Endometrium (tissue), 2 donors: ENCODE data around the gene NDUFV2.
"Not testable (repeated sequence)": the region's sequence is repeated elsewhere in the genome, so short reads cannot be mapped to it uniquely, and the experiment has no call there.

ENCODE experiments used
- FAIRE-seq: peaks from 2 replicates; lab custom pipeline; 2012; peaks lifted over from hg19 to GRCh38; lab: Jason Lieb, UNC
- donor health status: control.
- donor health status: control.

NDUFV2 gene

DNA sequence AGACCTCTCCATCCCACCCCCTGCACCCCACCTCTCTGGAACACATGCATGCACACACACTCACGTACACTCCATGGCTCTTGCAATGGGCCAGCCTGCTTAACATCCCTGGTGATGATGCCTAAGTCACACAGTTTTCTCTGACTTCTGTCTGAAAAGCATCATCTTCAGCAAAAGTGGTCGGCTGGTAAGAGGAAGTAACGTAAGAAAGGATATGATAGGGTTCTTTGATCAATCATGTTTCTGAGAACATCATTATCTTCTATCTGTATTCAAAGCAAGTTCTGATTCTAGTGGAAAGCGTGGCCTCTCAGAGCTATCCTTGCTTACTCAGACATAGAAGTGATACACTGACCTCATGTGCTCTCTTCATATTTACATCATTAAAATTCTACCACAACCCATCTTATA is 11.4 kb upstream of the NDUFV2 start:
- FAIRE-seq, result no peak

- no peak for FAIRE-seq
Observed at GRCh38 chr18:9092665-9093064, 9.8 kb upstream of the NDUFV2 start.

DNA sequence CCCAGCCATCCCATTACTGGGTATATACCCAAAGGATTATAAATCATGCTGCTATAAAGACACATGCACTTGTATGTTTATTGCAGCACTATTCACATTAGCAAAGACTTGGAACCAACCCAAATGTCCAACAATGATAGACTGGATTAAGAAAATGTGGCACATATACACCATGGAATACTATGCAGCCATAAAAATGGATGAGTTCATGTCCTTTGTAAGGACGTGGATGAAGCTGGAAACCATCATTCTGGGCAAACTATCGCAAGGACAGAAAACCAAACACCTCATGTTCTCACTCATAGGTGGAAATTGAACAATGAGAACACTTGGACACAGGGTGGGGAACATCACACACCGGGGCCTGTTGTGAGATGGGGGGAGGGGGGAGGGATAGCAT is 9.4 kb upstream of the NDUFV2 start:
- not testable (repeated sequence) for FAIRE-seq

- no peak for FAIRE-seq
Observed at GRCh38 chr18:9094307-9095226, 7.9 kb upstream of the NDUFV2 start.

- no peak for FAIRE-seq
Observed at GRCh38 chr18:9095297-9096006, 7.0 kb upstream of the NDUFV2 start.

- FAIRE-seq, result no peak
Observed at GRCh38 chr18:9096007-9096371, 6.5 kb upstream of the NDUFV2 start.

DNA sequence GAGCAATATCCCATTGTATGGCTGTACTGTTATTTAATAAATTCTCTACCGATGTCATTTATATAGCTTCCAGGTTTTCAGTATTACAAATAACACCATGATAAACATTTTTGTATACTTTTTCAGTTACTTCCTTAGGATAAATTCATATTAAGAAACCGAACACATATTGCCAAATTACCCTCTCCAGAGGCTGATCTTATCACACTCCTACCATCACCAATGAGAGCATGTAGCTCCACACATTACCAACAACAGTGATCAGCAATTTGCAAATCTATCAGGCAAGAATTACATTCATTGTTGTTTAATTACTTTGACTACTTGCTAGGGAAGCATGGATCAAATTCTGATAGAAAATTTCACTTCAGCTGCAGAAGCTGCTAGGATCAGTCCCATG is 5.8 kb upstream of the NDUFV2 start:
- FAIRE-seq, result no peak

DNA sequence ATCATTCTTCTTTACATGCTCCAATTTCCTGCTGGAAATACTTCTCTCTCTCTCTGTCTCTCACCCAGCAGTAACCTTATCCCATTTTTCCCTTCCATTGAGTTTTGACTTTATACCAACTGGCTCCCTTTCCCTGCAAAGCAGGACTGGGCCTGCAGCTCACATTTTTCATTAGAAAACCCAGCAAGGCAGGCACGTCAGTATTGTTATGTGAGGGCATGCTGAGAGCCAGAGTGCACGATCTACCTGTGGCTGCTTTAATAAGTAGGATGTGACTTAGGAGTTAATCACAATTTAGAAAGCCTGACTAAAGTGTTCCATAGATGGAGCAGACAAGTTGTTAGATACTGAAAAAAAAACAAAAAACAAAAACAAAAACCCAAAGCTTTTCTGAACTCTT is 5.2 kb upstream of the NDUFV2 start:
- no peak for FAIRE-seq

DNA sequence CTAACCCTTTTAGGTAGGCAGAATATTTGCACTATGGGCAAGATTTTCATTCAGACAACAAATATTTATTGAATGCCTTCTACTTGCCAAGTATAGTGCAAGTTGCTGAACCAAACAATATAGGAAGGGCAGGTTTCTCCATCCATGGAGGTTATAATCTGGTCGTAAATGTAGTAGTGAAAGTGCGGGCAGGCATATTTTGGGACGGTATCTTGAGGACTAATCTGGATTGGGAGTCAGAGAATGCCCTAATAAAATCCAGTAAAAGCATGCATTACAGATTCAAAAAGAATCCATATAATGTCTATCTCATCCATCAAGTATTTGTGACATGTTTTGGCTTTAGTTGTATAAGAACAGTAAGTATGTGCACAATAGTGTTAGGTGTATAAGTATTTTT is 1.7 kb upstream of the NDUFV2 start:
- no peak for FAIRE-seq

GRCh38 chr18:9101730-9102507 is 580 bp upstream of the NDUFV2 start:
- FAIRE-seq, result no peak

GRCh38 chr18:9103376-9103873 is 926 bp downstream of the NDUFV2 start:
- FAIRE-seq, result no peak

GRCh38 chr18:9104244-9104901 is 1.9 kb downstream of the NDUFV2 start:
- no peak for FAIRE-seq

DNA sequence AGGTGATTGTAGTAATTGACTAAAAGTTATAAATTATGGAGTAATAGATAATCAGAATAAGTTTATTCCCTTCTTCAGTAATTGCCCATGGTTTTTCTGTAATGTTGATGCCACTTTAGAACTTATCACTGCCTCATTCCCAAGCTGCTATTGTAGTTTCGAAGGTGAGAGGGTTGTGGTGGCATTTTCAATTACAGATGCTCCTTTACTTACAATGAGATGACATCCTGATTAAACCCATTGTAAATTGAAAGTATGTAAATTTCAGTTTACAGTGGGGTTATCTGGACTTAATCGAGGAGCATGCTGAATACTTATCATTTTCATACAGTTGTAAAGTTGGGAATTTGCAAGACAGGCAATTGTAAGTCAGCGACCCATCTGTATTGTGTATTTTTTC is 2.9 kb downstream of the NDUFV2 start:
- FAIRE-seq, result no peak

- FAIRE-seq, result no peak
Observed at GRCh38 chr18:9106094-9106493, 3.6 kb downstream of the NDUFV2 start.

- no peak for FAIRE-seq
Observed at GRCh38 chr18:9106800-9107584, 4.5 kb downstream of the NDUFV2 start.

DNA sequence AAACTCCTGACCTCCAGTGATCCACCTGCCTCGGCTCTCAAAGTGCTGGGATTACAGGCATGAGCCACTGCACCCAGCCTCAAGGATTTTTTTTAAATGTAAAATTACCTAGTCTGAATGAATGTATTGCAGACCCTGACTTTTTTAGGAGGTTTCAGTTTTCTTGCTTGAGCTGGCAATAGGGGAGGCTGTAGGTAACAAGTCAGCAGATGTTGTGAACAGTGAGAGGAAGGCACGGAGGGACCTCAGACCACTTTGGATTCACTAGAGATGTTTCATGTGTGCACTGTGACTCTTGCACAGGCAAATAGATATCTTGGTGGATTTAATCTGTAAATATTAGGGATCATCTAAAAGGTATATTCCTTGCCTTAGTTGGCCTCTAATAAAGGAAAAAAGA is 6.4 kb downstream of the NDUFV2 start:
- no peak for FAIRE-seq

DNA sequence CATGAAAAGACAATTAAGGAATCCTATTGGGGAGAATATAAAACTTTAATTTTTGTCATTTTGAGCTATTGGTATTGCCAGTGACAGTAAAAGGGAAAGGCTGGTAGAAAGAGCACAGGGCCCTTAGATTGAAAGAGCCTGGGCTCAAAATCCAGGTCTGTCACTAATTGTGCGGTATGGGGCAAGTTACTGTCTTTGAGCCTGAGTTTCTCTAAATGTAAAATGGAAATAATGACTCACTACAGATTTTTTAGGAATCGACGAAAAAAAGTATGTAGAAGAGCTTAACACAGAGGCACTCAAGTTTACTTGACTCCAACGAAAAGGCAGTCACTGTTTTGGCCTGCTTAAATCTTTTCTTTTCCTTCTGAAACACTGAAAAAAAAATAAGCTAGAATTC is 7.0 kb downstream of the NDUFV2 start:
- FAIRE-seq, result no peak

GRCh38 chr18:9113468-9114149 is 11.1 kb downstream of the NDUFV2 start:
- no peak for FAIRE-seq

- no peak for FAIRE-seq
Observed at GRCh38 chr18:9115984-9116383, 13.5 kb downstream of the NDUFV2 start.

DNA sequence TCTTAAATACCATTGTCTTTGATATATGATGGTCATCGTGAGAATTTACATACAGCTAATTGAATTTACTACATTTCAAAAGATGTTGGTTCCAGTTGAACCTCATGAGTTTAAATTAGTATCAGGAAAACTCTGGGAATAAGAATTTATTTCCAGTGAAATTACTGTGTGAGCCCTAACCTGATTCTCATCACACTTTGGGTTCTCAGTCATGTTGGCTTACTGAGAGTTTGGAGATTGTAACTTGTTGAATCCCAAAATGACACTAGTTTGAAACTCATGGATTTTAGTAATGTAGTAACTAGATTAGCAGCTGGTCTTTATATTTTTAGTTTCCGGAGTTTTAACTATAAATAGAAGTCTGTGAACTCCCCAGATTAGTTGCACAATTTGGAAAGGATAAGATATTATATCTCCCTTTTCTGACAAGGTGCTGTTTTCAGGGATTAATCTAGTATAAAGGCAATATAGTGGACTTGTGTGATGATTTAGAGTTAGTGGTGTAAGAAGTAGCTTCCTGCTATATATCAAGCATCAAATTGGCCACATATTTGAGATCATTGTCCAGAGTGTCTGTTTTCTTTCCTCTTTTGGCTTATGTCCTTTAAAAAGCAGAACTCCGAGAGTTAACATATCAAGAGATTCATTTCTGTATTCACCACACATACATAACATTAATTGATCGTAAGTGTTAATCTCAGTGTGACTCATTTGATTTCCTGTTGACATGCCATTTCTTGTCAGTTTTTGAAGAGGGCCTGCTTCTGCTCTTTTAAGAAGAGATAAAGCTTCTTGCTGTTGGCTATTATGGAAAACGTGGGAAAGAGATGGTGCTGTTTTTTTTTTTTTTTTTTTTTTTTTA is 15.7 kb downstream of the NDUFV2 start:
- FAIRE-seq, result no peak
